Peyer's patch (tissue), 4 donors: ENCODE data around the gene PRAMEF15.
"Not testable (repeated sequence)": the region's sequence is repeated elsewhere in the genome, so short reads cannot be mapped to it uniquely, and the experiment has no call there.

ENCODE experiments used
- CTCF ChIP-seq, 6 experiments: fragments of 450-650 bp in 4 of 6; fragments of 200-600 bp in 2 of 6; sonication (generic) in 1 of 6; IDR thresholded peaks; one replicate each; pipeline ENCODE4 v1.5.1; 2017 to 2019; ENCODE audit warnings: antibody characterized with exemption in 6 of 6, mild to moderate bottlenecking in 3 of 6, moderate library complexity in 1 of 6
- POLR2A ChIP-seq, 2 donors: fragments of 450-650 bp; IDR thresholded peaks; one replicate each; pipeline ENCODE4 v1.5.1; 2017; ENCODE audit warnings: antibody characterized with exemption in 2 of 2, mild to moderate bottlenecking in 2 of 2, moderate library complexity in 2 of 2

GRCh38 chr1:13279617-13280016 lies 35.8 kb upstream of the PRAMEF15 start:
- TF ChIP-seq CTCF, POLR2A (IDR thresholded peaks at IDR 0.05): not testable (repeated sequence)
